Measurements from ENCODE around the gene DSCAML1.

- no peak for TF ChIP-seq TAF1 (IDR thresholded peaks at IDR 0.05; ENCODE audit: borderline replicate concordance, insufficient read depth, low read length)
- no peak for TF ChIP-seq POLR2AphosphoS5 (IDR thresholded peaks at IDR 0.05; ENCODE audit: low read depth, low read length)
- no peak for TF ChIP-seq SIN3A (IDR thresholded peaks at IDR 0.05; ENCODE audit: borderline replicate concordance, insufficient read depth, low read length)
- no peak for TF ChIP-seq REST (IDR thresholded peaks at IDR 0.05; ENCODE audit: insufficient read depth in 1 of 2, low read depth in 2 of 2, low read length in 2 of 2)
These were observed 313.6 kb downstream of the DSCAML1 start for GRCh38 chr11:117483372-117483771.
